Transverse colon (tissue), 4 donors: ENCODE measurements around the gene OR1F1.

Experiments
- CTCF ChIP-seq, 5 experiments: fragments of 200-600 bp in 3 of 5; fragments of 450-650 bp in 2 of 5; sonication (generic) in 3 of 5; IDR thresholded peaks; 1 replicate in 2 of 5; 2 replicates in 3 of 5; pipeline ENCODE4 v1.5.1; 2016 to 2017; ENCODE audit warnings: antibody characterized with exemption in 5 of 5, inconsistent platforms in 3 of 5, mild to moderate bottlenecking in 2 of 5, moderate library complexity in 1 of 5
- EP300 ChIP-seq: sonication (generic); formaldehyde crosslinking; IDR thresholded peaks from one replicate; pipeline ENCODE4 v1.6.1; 2017; ENCODE audit warnings: antibody characterized with exemption, low read depth
- POLR2A ChIP-seq: fragments of 450-650 bp; IDR thresholded peaks from one replicate; pipeline ENCODE4 v1.6.1; 2016; ENCODE audit warnings: antibody characterized with exemption, mild to moderate bottlenecking, moderate library complexity
- POLR2AphosphoS5 ChIP-seq, 3 donors: sonication (generic); formaldehyde crosslinking; IDR thresholded peaks; one replicate each; pipeline ENCODE4 v1.6.1; 2016; ENCODE audit warnings: antibody characterized with exemption in 3 of 3

- TF ChIP-seq CTCF (IDR thresholded peaks at IDR 0.05) (peak in 1 of 5 experiments; percentile 8), POLR2A (no peak), POLR2AphosphoS5 (IDR thresholded peaks at IDR 0.05) (no peak), EP300 (no peak)
Observed at GRCh38 chr16:3152027-3152276, 36.1 kb upstream of the OR1F1 start.
